Measurements from ENCODE around the gene NFIA. TPM values are rescaled to one million over a fixed set of nuclear protein-coding genes. Genes with fewer than 3 reads are reported as not detected.

NFIA gene
- total RNA-seq, 3 donors from 2014 or later = 54.9 to 87.5 (median 79.6) TPM

- Histone ChIP-seq H3K9me3 (no peaks in the 10 kb centered on the region), H3K27me3 (no peaks in the 10 kb centered on the region), H3K4me3 (no peak overlapping the region), H3K27ac (no peak overlapping the region), H3K36me3 (no peaks in the 10 kb centered on the region), H3K4me1 (peaks cover 0 to 5% of the 10 kb centered on the region in 2 donors)
- intact Hi-C loops (cut with DNase I; ENCODE audit: low total_unique reads) = no loop called here
- no peak for DNase-seq (ENCODE audit: low spot score in 2 of 2)
- no peak for TF ChIP-seq POLR2AphosphoS5 (IDR thresholded peaks at IDR 0.05)
- no peak for TF ChIP-seq POLR2A (IDR thresholded peaks at IDR 0.05)
- no peak for TF ChIP-seq CTCF (IDR thresholded peaks at IDR 0.05)
Measured at GRCh38 chr1:61223140-61223539, 140.8 kb downstream of the NFIA start.

- intact Hi-C loops (cut with DNase I; ENCODE audit: low total_unique reads) = no loop called here
- no peak overlapping the region for H3K4me3 ChIP-seq
- TF ChIP-seq POLR2AphosphoS5 (IDR thresholded peaks at IDR 0.05) (no peak), POLR2A (IDR thresholded peaks at IDR 0.05) (no peak), CTCF (IDR thresholded peaks at IDR 0.05) (no peak)
- peaks cover 0 to 5% of the 10 kb centered on the region in 2 donors for H3K4me1 ChIP-seq
- no peak overlapping the region for H3K27ac ChIP-seq
- no peaks in the 10 kb centered on the region for H3K9me3 ChIP-seq
- DNase-seq (ENCODE audit: low spot score in 2 of 2) = no peak
- H3K36me3 ChIP-seq = no peaks in the 10 kb centered on the region
- H3K27me3 ChIP-seq = no peaks in the 10 kb centered on the region
Measured at GRCh38 chr1:61224609-61225008, 142.2 kb downstream of the NFIA start.

GRCh38 chr1:61225478-61225877 lies 143.1 kb downstream of the NFIA start:
- H3K4me3 ChIP-seq = no peak overlapping the region
- no peaks in the 10 kb centered on the region for H3K27me3 ChIP-seq
- TF ChIP-seq CTCF (IDR thresholded peaks at IDR 0.05) (no peak), POLR2AphosphoS5 (IDR thresholded peaks at IDR 0.05) (no peak)
- intact Hi-C loops (cut with DNase I; ENCODE audit: low total_unique reads) = no loop called here
- DNase-seq (ENCODE audit: low spot score in 2 of 2) = no peak
- H3K27ac ChIP-seq = no peak overlapping the region
- H3K36me3 ChIP-seq = no peaks in the 10 kb centered on the region
- peaks cover 0 to 5% of the 10 kb centered on the region in 2 donors for H3K4me1 ChIP-seq
- no peaks in the 10 kb centered on the region for H3K9me3 ChIP-seq

- H3K36me3 ChIP-seq = no peaks in the 10 kb centered on the region
- H3K27ac ChIP-seq = peak overlapping the region; percentile 0 to 61
- H3K4me1 ChIP-seq = no peaks in the 10 kb centered on the region
- intact Hi-C loops (cut with DNase I; ENCODE audit: low total_unique reads) = no loop called here
- H3K9me3 ChIP-seq = no peaks in the 10 kb centered on the region
- no peak for DNase-seq (ENCODE audit: low spot score in 2 of 2)
- TF ChIP-seq CTCF (IDR thresholded peaks at IDR 0.05) = no peak
- no peak for TF ChIP-seq POLR2A (IDR thresholded peaks at IDR 0.05)
- no peak for TF ChIP-seq POLR2AphosphoS5 (IDR thresholded peaks at IDR 0.05)
- H3K4me3 ChIP-seq = peak overlapping the region; percentile 3 to 47 (median 22)
- no peaks in the 10 kb centered on the region for H3K27me3 ChIP-seq
Measured at GRCh38 chr1:61226791-61227567, 144.6 kb downstream of the NFIA start.

GRCh38 chr1:61227857-61228550 lies 145.6 kb downstream of the NFIA start:
- no peaks in the 10 kb centered on the region for H3K27me3 ChIP-seq
- H3K9me3 ChIP-seq = no peaks in the 10 kb centered on the region
- no peak for TF ChIP-seq POLR2AphosphoS5 (IDR thresholded peaks at IDR 0.05)
- H3K27ac ChIP-seq = peak overlapping the region in 1 of 2 donors; percentile 0
- intact Hi-C loops (cut with DNase I; ENCODE audit: low total_unique reads) = no loop called here
- H3K4me1 ChIP-seq = no peaks in the 10 kb centered on the region
- H3K36me3 ChIP-seq = no peaks in the 10 kb centered on the region
- no peak overlapping the region for H3K4me3 ChIP-seq
- DNase-seq (ENCODE audit: low spot score in 2 of 2) = no peak
